K562 (cell line): ENCODE data around the gene LMTK2. TPM values are rescaled to one million over a fixed set of nuclear protein-coding genes. Genes with fewer than 3 reads are reported as not detected.

Experiments used
- ARID1B ChIP-seq: fragments of 450-650 bp; IDR thresholded peaks from 2 replicates; pipeline ENCODE4 v1.6.1; 2016; ENCODE audit warnings: antibody characterized with exemption, mild to moderate bottlenecking, inconsistent platforms
- BRD4 ChIP-seq: fragments of 200-600 bp; sonication (generic); IDR thresholded peaks from 2 replicates; pipeline ENCODE4 v1.6.1; 2017; ENCODE audit warnings: inconsistent platforms
- CBX1 ChIP-seq: sonication (generic); IDR thresholded peaks from 2 replicates; pipeline ENCODE4 v1.6.1; 2016; ENCODE audit warnings: antibody characterized with exemption, low read depth, mild to moderate bottlenecking
- ERF ChIP-seq: fragments of 450-650 bp; formaldehyde crosslinking; IDR thresholded peaks from 2 replicates; pipeline ENCODE4 v1.4.0; 2020; ENCODE audit warnings: mild to moderate bottlenecking, mixed read lengths
- MED1 ChIP-seq: sonication (generic); formaldehyde crosslinking; IDR thresholded peaks from 2 replicates; pipeline ENCODE4 v1.8.1; 2023; ENCODE audit warnings: missing genetic modification reagents, borderline replicate concordance
- NR3C1 ChIP-seq: sonication (generic); formaldehyde crosslinking; IDR thresholded peaks from 2 replicates; pipeline ENCODE4 v1.8.1; 2022; ENCODE audit warnings: missing genetic modification reagents
- PCBP2 ChIP-seq: fragments of 200-400 bp; formaldehyde crosslinking; IDR thresholded peaks from 2 replicates; pipeline ENCODE4 v1.6.1; 2018; ENCODE audit warnings: low read length, low read depth, mild to moderate bottlenecking, moderate library complexity; ENCODE audit not compliant: poor library complexity, severe bottlenecking
- PURB ChIP-seq: sonication (generic); formaldehyde crosslinking; IDR thresholded peaks from 2 replicates; pipeline ENCODE4 v1.9.0; 2021; ENCODE audit warnings: low read depth, mild to moderate bottlenecking, missing genetic modification reagents
- RAD51 ChIP-seq: fragments of 450-650 bp; IDR thresholded peaks from 2 replicates; pipeline ENCODE4 v1.7.1; 2016; ENCODE audit warnings: low read depth, mild to moderate bottlenecking, borderline replicate concordance
- SMARCA4 ChIP-seq: fragments of 450-650 bp; IDR thresholded peaks from 2 replicates; pipeline ENCODE4 v1.6.1; 2016
- SPI1 ChIP-seq: IDR thresholded peaks from 2 replicates; pipeline ENCODE4 v1.6.1; 2011; ENCODE audit warnings: low read depth, low read length, control low read depth, borderline replicate concordance
- TCF7 ChIP-seq: sonication (generic); IDR thresholded peaks from 2 replicates; pipeline ENCODE4 v1.6.1; 2016; ENCODE audit warnings: antibody characterized with exemption, borderline replicate concordance
- TOE1 ChIP-seq, 2 experiments: fragments of 450-650 bp in 1 of 2; sonication (generic) in 1 of 2; formaldehyde crosslinking in 1 of 2; IDR thresholded peaks; 2 replicates each; pipeline versions ENCODE4 v1.7.1 to v1.8.0; 2016 to 2022; ENCODE audit warnings: borderline replicate concordance in 2 of 2, mild to moderate bottlenecking in 2 of 2, antibody characterized with exemption in 1 of 2, inconsistent platforms in 1 of 2, low read depth in 1 of 2, missing genetic modification reagents in 1 of 2, moderate library complexity in 1 of 2
- ZNF174 ChIP-seq: fragments of 250-450 bp; sonication (Bioruptor Pico); IDR thresholded peaks from 2 replicates; pipeline ENCODE4 v1.4.0; 2020; ENCODE audit warnings: mild to moderate bottlenecking
- ZNF239 ChIP-seq: fragments of 250-450 bp; sonication (Bioruptor Pico); IDR thresholded peaks from 2 replicates; pipeline ENCODE4 v1.4.0; 2020; ENCODE audit warnings: mild to moderate bottlenecking
- ZNF347 ChIP-seq: fragments of 450-650 bp; formaldehyde crosslinking; IDR thresholded peaks from 2 replicates; pipeline ENCODE4 v1.4.0; 2020; ENCODE audit warnings: low read depth, mild to moderate bottlenecking, moderate library complexity
- ZNF431 ChIP-seq: sonication (generic); formaldehyde crosslinking; IDR thresholded peaks from 2 replicates; pipeline ENCODE4 v1.8.0; 2022; ENCODE audit warnings: mild to moderate bottlenecking, missing genetic modification reagents
- ZNF583 ChIP-seq: fragments of 250-450 bp; sonication (Bioruptor Pico); IDR thresholded peaks from 2 replicates; pipeline ENCODE4 v1.4.0; 2020
- ZNF589 ChIP-seq: fragments of 200-800 bp; sonication (Bioruptor generic); IDR thresholded peaks from 2 replicates; pipeline ENCODE4 v1.6.1; 2016; ENCODE audit warnings: low read depth, missing genetic modification characterization, missing compliant biosample characterization
- ZNF696 ChIP-seq: fragments of 250-450 bp; sonication (Bioruptor Pico); conservative IDR thresholded peaks from 2 replicates; pipeline ENCODE4 v1.4.0; 2020; ENCODE audit warnings: mild to moderate bottlenecking, moderate library complexity
- ZNF717 ChIP-seq: fragments of 250-450 bp; sonication (Bioruptor Pico); IDR thresholded peaks from 2 replicates; pipeline ENCODE4 v1.5.0; 2021
- ZNF766 ChIP-seq: fragments of 200-800 bp; sonication (Bioruptor generic); conservative IDR thresholded peaks from 2 replicates; pipeline ENCODE4 v1.6.1; 2016; ENCODE audit warnings: missing genetic modification characterization, missing compliant biosample characterization
- ZNF79 ChIP-seq: fragments of 250-450 bp; sonication (Bioruptor Pico); IDR thresholded peaks from 2 replicates; pipeline ENCODE4 v1.4.0; 2020; ENCODE audit warnings: low read depth, mild to moderate bottlenecking, moderate library complexity
- polyA plus RNA-seq, 8 experiments: library from polyadenylated mRNA; depleted of rRNA in 4 of 8; stranded (reverse) in 5 of 8; unstranded in 3 of 8; fragments of >200 nt; fragmentation: Nextera tagmentation in 2 of 8; fragmentation: Illumina TruSeq in 1 of 8; extraction: Ambion mirVana in 2 of 8; extraction: Trizol in 1 of 8; gene quantifications; 2 replicates each; pipeline versions ENCODE4 v1.2.1 to v1.2.3, GENCODE V29; 2011 to 2014; ENCODE audit warnings: inconsistent platforms in 1 of 8, missing spikeins in 1 of 8
- total RNA-seq, 7 experiments: library from RNA; depleted of rRNA in 6 of 7; stranded (reverse); fragments of >200 nt in 6 of 7; fragmentation: Illumina TruSeq in 2 of 7; extraction: Trizol in 2 of 7; gene quantifications; 2 replicates each; pipeline versions ENCODE4 v1.2.1 to v1.2.3, GENCODE V29; 2011 to 2021; ENCODE audit warnings: low replicate concordance in 1 of 7
- TF ChIP-seq, protein P1 (sequence below): sonication (generic); formaldehyde crosslinking; IDR thresholded peaks from 2 replicates; pipeline ENCODE4 v1.8.1; 2022; ENCODE audit warnings: missing genetic modification reagents
- TF ChIP-seq, protein P2 (sequence below): sonication (generic); formaldehyde crosslinking; IDR thresholded peaks from 2 replicates; pipeline ENCODE4 v1.4.0; 2020; ENCODE audit warnings: mild to moderate bottlenecking, missing genetic modification reagents
- TF ChIP-seq, protein P3 (sequence below): fragments of 250-450 bp; sonication (Bioruptor Pico); IDR thresholded peaks from 2 replicates; pipeline ENCODE4 v1.5.0; 2020; ENCODE audit warnings: mild to moderate bottlenecking

Gene LMTK2
- total and polyA plus RNA-seq, 9 of the 15 experiments (the other 6 are each of a cell fraction or from before 2014, with no cell fraction given), result 0.78 to 16.4 (median 6.3) TPM

DNA sequence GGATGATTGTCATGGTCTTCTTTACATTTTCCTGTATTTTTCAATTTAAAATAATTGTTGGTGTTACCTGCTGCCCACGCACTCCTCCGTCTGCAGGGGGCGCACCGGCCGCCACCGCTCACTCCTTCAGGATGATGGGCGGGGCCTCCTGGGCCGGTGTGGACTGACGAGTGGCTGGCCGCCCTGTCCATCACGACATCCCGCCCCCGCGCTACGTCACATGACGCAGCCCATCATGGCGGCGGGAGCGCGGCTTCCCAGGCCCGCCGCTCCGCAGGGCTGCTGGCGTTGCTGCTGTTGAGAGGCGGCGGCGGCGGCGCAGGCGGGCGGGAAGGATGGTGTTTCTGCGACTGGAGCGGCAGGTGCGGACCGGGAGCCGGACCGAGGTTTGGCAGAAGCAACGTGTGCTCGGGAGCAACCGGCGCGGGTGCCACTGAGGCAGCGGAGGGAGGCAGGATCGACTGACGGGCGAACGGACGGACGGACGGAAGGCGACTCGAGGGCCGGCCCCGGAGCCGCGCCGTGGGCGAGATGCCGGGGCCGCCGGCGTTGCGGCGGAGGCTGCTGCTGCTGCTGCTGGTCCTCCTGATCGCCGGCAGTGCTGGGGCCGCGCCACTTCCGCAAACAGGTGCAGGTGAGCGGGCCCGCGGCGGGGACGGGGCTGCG is at the start of gene LMTK2 (continued):
- TF ChIP-seq, protein P1, sequence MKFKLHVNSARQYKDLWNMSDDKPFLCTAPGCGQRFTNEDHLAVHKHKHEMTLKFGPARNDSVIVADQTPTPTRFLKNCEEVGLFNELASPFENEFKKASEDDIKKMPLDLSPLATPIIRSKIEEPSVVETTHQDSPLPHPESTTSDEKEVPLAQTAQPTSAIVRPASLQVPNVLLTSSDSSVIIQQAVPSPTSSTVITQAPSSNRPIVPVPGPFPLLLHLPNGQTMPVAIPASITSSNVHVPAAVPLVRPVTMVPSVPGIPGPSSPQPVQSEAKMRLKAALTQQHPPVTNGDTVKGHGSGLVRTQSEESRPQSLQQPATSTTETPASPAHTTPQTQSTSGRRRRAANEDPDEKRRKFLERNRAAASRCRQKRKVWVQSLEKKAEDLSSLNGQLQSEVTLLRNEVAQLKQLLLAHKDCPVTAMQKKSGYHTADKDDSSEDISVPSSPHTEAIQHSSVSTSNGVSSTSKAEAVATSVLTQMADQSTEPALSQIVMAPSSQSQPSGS (CRISPR knock-in tag), result no peak
- TF ChIP-seq ERF (CRISPR knock-in tag) (peak; percentile 80; the same call in 1 of the 2 replicates), ZNF589 (no peak), NR3C1 (CRISPR knock-in tag) (peak; percentile 79; the same call in 1 of the 2 replicates), ZNF696 (CRISPR knock-in tag) (no peak), ZNF431 (no peak), TCF7 (no peak), SMARCA4 (no peak), ARID1B (no peak), ZNF717 (CRISPR knock-in tag) (no peak), MED1 (CRISPR knock-in tag) (no peak), BRD4 (peak; percentile 82; the same call in 1 of the 2 replicates), ZNF239 (CRISPR knock-in tag) (no peak), ZNF174 (CRISPR knock-in tag) (no peak), ZNF766 (CRISPR knock-in tag) (no peak), RAD51 (peak; percentile 93), ZNF79 (CRISPR knock-in tag) (no peak), ZNF347 (CRISPR knock-in tag) (no peak), ZNF583 (no peak), PURB (CRISPR knock-in tag) (no peak), CBX1 (peak; percentile 97), PCBP2 (no peak), SPI1 (peak; percentile 82), TOE1 (IDR thresholded peaks at IDR 0.05; ENCODE audit: borderline replicate concordance) (peak; percentile 94), TOE1 (CRISPR knock-in tag; IDR thresholded peaks at IDR 0.05; ENCODE audit: borderline replicate concordance, low read depth) (no peak)
- TF ChIP-seq, protein P2, sequence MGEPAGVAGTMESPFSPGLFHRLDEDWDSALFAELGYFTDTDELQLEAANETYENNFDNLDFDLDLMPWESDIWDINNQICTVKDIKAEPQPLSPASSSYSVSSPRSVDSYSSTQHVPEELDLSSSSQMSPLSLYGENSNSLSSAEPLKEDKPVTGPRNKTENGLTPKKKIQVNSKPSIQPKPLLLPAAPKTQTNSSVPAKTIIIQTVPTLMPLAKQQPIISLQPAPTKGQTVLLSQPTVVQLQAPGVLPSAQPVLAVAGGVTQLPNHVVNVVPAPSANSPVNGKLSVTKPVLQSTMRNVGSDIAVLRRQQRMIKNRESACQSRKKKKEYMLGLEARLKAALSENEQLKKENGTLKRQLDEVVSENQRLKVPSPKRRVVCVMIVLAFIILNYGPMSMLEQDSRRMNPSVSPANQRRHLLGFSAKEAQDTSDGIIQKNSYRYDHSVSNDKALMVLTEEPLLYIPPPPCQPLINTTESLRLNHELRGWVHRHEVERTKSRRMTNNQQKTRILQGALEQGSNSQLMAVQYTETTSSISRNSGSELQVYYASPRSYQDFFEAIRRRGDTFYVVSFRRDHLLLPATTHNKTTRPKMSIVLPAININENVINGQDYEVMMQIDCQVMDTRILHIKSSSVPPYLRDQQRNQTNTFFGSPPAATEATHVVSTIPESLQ (CRISPR knock-in tag), result no peak
- TF ChIP-seq, protein P3, sequence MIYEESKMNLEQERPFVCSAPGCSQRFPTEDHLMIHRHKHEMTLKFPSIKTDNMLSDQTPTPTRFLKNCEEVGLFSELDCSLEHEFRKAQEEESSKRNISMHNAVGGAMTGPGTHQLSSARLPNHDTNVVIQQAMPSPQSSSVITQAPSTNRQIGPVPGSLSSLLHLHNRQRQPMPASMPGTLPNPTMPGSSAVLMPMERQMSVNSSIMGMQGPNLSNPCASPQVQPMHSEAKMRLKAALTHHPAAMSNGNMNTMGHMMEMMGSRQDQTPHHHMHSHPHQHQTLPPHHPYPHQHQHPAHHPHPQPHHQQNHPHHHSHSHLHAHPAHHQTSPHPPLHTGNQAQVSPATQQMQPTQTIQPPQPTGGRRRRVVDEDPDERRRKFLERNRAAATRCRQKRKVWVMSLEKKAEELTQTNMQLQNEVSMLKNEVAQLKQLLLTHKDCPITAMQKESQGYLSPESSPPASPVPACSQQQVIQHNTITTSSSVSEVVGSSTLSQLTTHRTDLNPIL (CRISPR knock-in tag), result no peak
